ENCODE results near the gene ASIC4.

The ASIC4 gene, protein sequence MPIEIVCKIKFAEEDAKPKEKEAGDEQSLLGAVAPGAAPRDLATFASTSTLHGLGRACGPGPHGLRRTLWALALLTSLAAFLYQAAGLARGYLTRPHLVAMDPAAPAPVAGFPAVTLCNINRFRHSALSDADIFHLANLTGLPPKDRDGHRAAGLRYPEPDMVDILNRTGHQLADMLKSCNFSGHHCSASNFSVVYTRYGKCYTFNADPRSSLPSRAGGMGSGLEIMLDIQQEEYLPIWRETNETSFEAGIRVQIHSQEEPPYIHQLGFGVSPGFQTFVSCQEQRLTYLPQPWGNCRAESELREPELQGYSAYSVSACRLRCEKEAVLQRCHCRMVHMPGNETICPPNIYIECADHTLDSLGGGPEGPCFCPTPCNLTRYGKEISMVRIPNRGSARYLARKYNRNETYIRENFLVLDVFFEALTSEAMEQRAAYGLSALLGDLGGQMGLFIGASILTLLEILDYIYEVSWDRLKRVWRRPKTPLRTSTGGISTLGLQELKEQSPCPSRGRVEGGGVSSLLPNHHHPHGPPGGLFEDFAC

DNA sequence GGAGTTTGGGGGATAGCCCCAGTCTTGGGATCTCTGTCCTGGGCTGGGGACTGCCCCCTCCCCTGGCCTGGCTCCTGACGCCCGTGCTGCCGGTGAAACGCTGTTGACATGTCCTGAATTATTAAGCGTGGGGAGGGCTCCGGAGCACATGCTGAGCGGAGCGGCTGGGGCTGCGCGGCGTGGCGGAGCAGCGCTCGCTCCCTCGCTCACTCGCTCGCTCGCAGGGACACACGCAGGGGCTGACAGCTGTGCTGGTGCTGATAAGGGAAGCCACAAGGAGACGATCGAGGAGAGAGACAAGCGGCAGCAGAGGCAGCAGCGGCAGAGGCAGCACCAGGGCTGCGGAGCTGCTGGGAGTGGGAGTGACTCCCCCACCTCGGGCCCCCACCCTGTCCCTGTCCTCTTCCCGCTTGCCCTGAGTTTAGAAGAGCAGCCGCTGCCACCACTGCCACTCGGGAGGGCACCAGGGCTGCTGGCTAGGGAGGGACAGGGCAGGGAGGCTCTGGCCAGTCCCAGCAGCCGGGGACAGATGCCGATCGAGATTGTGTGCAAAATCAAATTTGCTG, at the start of gene ASIC4:
Gene ASIC4 (plus strand): TSS at position 287 of the 566 bp plus-strand sequence. CDS start 243 bp downstream, at position 530.
- no peak for DNase-seq (ENCODE audit: low spot score)
- TF ChIP-seq, protein P1, sequence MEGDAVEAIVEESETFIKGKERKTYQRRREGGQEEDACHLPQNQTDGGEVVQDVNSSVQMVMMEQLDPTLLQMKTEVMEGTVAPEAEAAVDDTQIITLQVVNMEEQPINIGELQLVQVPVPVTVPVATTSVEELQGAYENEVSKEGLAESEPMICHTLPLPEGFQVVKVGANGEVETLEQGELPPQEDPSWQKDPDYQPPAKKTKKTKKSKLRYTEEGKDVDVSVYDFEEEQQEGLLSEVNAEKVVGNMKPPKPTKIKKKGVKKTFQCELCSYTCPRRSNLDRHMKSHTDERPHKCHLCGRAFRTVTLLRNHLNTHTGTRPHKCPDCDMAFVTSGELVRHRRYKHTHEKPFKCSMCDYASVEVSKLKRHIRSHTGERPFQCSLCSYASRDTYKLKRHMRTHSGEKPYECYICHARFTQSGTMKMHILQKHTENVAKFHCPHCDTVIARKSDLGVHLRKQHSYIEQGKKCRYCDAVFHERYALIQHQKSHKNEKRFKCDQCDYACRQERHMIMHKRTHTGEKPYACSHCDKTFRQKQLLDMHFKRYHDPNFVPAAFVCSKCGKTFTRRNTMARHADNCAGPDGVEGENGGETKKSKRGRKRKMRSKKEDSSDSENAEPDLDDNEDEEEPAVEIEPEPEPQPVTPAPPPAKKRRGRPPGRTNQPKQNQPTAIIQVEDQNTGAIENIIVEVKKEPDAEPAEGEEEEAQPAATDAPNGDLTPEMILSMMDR (IDR thresholded peaks at IDR 0.05; ENCODE audit: extremely low read depth, insufficient read depth, missing control alignments), result no peak
- in situ Hi-C loops (cut with MboI; ENCODE audit: low pct_unique_long_range_greater_than_20kb, low sequenced_read_pairs, unreplicated experiment), result no loop called here

DNA sequence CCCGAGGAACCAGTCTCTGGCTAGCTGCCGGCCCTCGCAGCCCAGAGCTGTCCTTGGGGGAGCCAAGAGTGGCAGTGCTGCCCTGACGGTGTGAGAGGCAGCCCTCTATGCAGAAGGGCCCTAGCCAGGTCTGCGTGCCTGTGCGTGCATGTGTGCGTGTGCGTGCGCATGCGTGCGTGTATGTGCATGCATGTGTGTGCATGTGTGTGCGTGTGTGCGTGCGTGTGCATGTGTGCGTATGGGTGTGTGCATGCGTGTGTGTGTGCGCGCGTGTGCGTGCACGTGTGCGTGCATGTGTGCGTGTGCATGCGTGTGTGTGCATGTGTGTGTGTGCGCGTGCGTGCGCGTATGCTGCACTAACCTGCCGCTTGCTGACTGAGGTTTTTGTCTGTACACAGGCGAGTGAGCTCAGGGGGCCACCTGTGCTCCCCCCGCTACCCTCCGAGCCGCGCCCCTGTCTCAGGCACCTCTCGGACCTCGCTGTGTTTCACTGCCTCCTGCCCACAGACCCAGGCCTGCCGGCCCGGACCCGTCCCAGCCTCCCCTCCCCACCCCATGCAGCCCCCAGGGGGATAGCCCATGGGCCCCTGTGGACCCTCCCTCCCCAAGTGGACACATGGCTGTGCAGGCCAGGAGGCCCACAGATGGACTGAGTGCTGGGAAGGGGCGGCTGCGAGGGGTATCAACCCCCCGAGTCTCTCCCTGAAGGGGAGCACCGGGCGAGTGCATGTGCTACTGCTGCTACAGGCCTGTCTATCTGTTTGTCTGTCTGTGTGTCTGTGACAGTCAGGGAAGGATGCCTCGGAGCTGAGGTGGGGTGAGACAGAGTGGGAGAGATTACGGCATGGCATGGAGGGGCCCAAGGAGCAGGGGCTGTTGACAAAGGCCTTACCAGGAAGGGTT, 48.4 kb upstream of the ASIC4 start:
- TF ChIP-seq, protein P1 (IDR thresholded peaks at IDR 0.05; ENCODE audit: extremely low read depth, insufficient read depth, missing control alignments), result no peak
- in situ Hi-C loops (cut with MboI; ENCODE audit: low pct_unique_long_range_greater_than_20kb, low sequenced_read_pairs, unreplicated experiment), result no loop called here
- no peak for DNase-seq (ENCODE audit: low spot score)

DNA sequence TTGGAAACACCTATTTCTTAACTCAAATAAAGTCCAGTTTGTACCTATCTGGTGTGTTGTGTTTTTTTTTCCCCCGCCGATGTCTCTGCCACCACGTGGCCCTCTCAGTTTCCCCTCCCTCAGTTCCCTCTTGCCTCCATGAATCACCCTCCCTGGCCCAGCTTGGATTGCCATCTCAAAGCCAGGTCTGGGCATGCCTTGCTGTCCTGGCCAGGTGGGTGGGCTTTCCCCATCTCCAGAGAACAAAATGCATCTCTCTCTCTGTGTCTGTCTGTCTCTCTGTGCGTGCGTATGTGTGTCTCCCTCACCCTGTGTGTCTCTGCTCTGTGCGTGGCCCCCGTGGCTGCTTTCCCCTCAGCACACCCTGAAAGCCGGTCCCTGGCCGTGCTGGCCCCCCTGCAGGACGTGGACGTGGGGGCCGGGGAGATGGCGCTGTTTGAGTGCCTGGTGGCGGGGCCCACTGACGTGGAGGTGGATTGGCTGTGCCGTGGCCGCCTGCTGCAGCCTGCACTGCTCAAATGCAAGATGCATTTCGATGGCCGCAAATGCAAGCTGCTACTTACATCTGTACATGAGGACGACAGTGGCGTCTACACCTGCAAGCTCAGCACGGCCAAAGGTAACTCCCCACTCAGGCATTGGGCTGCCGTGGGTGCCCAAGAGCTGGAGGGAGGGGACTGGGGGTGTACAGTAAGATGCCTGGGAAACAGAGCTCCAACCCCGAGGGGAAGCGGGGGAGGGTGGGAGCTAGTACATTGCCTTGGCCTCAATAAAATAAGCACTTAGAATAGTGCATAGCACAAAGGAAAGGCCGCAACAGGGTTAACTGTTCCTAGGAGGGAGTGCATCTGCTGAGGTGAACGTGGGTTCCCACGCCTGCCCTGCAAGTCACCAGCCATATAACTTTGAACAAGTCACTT, 47.2 kb upstream of the ASIC4 start:
- TF ChIP-seq, protein P1 (IDR thresholded peaks at IDR 0.05; ENCODE audit: extremely low read depth, insufficient read depth, missing control alignments), result no peak
- no peak for DNase-seq (ENCODE audit: low spot score)
- in situ Hi-C loops (cut with MboI; ENCODE audit: low pct_unique_long_range_greater_than_20kb, low sequenced_read_pairs, unreplicated experiment), result no loop called here

DNA sequence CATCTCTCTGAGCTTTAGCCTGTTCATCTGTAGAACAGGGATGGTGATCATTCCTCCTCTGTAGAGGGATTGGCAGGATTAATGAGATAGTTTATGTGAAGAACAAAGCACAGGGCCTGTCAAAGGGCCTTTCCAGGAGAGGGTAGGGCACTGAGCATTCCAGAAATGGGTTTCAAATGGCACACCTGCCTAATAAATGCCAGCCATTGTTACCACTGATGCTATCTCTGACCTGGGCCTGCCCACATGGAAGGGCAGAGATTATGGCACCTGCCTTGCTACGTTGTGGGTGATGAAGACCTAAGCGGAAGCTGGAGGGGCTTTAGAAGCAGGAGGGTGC, 46.6 kb upstream of the ASIC4 start:
- DNase-seq (ENCODE audit: low spot score), result no peak
- TF ChIP-seq, protein P1 (IDR thresholded peaks at IDR 0.05; ENCODE audit: extremely low read depth, insufficient read depth, missing control alignments), result no peak
- in situ Hi-C loops (cut with MboI; ENCODE audit: low pct_unique_long_range_greater_than_20kb, low sequenced_read_pairs, unreplicated experiment), result no loop called here

DNA sequence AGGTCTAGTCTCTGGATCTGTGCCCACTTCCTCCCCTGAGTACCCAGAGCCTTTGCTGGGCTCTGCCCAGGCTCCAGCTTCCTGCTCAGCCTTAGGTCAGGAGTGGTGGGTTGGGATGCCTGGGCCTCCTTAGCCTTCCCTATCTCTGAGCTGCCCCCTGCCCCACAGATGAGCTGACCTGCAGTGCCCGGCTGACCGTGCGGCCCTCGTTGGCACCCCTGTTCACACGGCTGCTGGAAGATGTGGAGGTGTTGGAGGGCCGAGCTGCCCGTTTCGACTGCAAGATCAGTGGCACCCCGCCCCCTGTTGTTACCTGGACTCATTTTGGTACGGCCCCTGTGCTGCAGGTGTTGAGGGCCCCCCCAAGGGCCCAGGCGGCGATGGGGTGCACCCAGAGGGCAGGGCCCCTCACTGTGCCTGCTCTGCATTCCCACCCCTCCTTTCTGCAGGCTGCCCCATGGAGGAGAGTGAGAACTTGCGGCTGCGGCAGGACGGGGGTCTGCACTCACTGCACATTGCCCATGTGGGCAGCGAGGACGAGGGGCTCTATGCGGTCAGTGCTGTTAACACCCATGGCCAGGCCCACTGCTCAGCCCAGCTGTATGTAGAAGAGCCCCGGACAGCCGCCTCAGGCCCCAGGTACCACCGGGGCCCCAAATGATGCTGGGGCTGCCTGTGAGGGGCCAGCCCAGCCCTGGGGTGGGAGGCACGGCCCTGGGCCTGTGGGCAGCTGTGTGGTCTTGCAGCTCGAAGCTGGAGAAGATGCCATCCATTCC, 45.7 kb upstream of the ASIC4 start:
- in situ Hi-C loops (cut with MboI; ENCODE audit: low pct_unique_long_range_greater_than_20kb, low sequenced_read_pairs, unreplicated experiment), result no loop called here
- TF ChIP-seq, protein P1 (IDR thresholded peaks at IDR 0.05; ENCODE audit: extremely low read depth, insufficient read depth, missing control alignments), result no peak
- DNase-seq (ENCODE audit: low spot score), result no peak
